ENCODE data around the gene KIAA1143.

- TF ChIP-seq POLR2A (IDR thresholded peaks at IDR 0.05) (no peak), EP300 (IDR thresholded peaks at IDR 0.05) (no peak)
- TF ChIP-seq, protein P1, sequence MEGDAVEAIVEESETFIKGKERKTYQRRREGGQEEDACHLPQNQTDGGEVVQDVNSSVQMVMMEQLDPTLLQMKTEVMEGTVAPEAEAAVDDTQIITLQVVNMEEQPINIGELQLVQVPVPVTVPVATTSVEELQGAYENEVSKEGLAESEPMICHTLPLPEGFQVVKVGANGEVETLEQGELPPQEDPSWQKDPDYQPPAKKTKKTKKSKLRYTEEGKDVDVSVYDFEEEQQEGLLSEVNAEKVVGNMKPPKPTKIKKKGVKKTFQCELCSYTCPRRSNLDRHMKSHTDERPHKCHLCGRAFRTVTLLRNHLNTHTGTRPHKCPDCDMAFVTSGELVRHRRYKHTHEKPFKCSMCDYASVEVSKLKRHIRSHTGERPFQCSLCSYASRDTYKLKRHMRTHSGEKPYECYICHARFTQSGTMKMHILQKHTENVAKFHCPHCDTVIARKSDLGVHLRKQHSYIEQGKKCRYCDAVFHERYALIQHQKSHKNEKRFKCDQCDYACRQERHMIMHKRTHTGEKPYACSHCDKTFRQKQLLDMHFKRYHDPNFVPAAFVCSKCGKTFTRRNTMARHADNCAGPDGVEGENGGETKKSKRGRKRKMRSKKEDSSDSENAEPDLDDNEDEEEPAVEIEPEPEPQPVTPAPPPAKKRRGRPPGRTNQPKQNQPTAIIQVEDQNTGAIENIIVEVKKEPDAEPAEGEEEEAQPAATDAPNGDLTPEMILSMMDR (IDR thresholded peaks at IDR 0.05): no peak
Observed at GRCh38 chr3:44802011-44802410, 40.6 kb upstream of the KIAA1143 start.
